OCI-LY7 (cell line): ENCODE results near the gene PRMT2. TPM values are rescaled to one million over a fixed set of nuclear protein-coding genes. Genes with fewer than 3 reads are reported as not detected.
A peak's percentile ranks its signal among the peaks of the same experiment; 100 is the strongest.

Source experiments
- BruUV-seq: library from RNA; stranded (reverse); fragments of 400-500 nt; replicated peaks from 2 replicates; lab custom pipeline; 2021; lab: Mats Ljungman, UMichigan
- CTCF ChIA-PET: fragments of 300-600 bp; sonication (Branson Sonifier 250); formaldehyde crosslinking; loops from one replicate; lab custom pipeline; 2022; ENCODE audit warnings: antibody characterized with exemption; ENCODE audit not compliant: unreplicated experiment; lab: Charles Lee
- POLR2A ChIA-PET: fragments of 300-600 bp; sonication (Branson Sonifier 250); formaldehyde crosslinking; loops from one replicate; lab custom pipeline; 2022; ENCODE audit warnings: antibody characterized with exemption; lab: Charles Lee
- DNase-seq: peaks from one replicate; pipeline ENCODE4 v3.0.0-alpha.2; 2015; ENCODE audit warnings: low spot score
- H2AFZ ChIP-seq: fragments of 200-600 bp; sonication (generic), shearing (Covaris generic); 2 replicates; pipeline ENCODE4 v1.6.1; 2014; ENCODE audit warnings: mild to moderate bottlenecking, antibody characterized with exemption, low read length, moderate library complexity
- H3K27ac ChIP-seq: fragments of 200-600 bp; sonication (generic); 2 replicates; pipeline ENCODE4 v1.5.1; 2014; ENCODE audit warnings: mixed run types, low read depth, mild to moderate bottlenecking, moderate library complexity, low read length, inconsistent platforms; ENCODE audit not compliant: poor library complexity, severe bottlenecking
- H3K36me3 ChIP-seq: fragments of 200-600 bp; sonication (generic); 2 replicates; pipeline ENCODE4 v1.6.1; 2014; ENCODE audit warnings: mild to moderate bottlenecking, antibody characterized with exemption, low read length, moderate library complexity, mixed read lengths; ENCODE audit not compliant: insufficient read depth
- H3K4me1 ChIP-seq: fragments of 200-600 bp; sonication (generic); 2 replicates; pipeline ENCODE4 v1.5.1; 2014; ENCODE audit warnings: mild to moderate bottlenecking, low read length; ENCODE audit not compliant: insufficient read depth, poor library complexity, severe bottlenecking
- H3K4me2 ChIP-seq: fragments of 200-600 bp; sonication (generic); 2 replicates; pipeline ENCODE4 v1.6.1; 2014; ENCODE audit warnings: mild to moderate bottlenecking, low read length
- H3K4me3 ChIP-seq: fragments of 200-600 bp; sonication (generic); 2 replicates; pipeline ENCODE4 v1.5.1; 2014; ENCODE audit warnings: mild to moderate bottlenecking, low read depth, low read length; ENCODE audit not compliant: poor library complexity, severe bottlenecking
- H3K79me2 ChIP-seq: fragments of 200-600 bp; sonication (generic); 2 replicates; pipeline ENCODE4 v1.6.1; 2016; ENCODE audit warnings: low read depth, mild to moderate bottlenecking, low read length, moderate library complexity, mixed read lengths; ENCODE audit not compliant: insufficient read depth
- H3K9me2 ChIP-seq: fragments of 200-600 bp; sonication (generic); 2 replicates; pipeline ENCODE4 v1.6.1; 2016; ENCODE audit warnings: mild to moderate bottlenecking, low read length, mixed read lengths; ENCODE audit not compliant: insufficient read depth
- H3K9me3 ChIP-seq: fragments of 200-600 bp; sonication (generic); 2 replicates; pipeline ENCODE4 v1.6.1; 2014; ENCODE audit warnings: mild to moderate bottlenecking, mixed run types, low read length, mixed read lengths
- H4K20me1 ChIP-seq: fragments of 200-600 bp; sonication (generic); 2 replicates; pipeline ENCODE4 v1.6.1; 2014; ENCODE audit warnings: mild to moderate bottlenecking, antibody characterized with exemption, low read length, moderate library complexity, mixed read lengths; ENCODE audit not compliant: insufficient read depth
- CTCF ChIP-seq: fragments of 200-600 bp; sonication (generic); conservative IDR thresholded peaks from 2 replicates; pipeline ENCODE4 v1.5.1; 2014; ENCODE audit warnings: mild to moderate bottlenecking, antibody characterized with exemption, low read length, moderate library complexity, mixed read lengths
- EZH2phosphoT487 ChIP-seq: fragments of 200-600 bp; sonication (generic); IDR thresholded peaks from 2 replicates; pipeline ENCODE4 v1.6.1; 2018; ENCODE audit warnings: low read depth, borderline replicate concordance, mild to moderate bottlenecking, mixed run types, antibody characterized with exemption, low read length, moderate library complexity, mixed read lengths
- intact Hi-C: fragments of 100-400 bp; cut with micrococcal nuclease; formaldehyde crosslinking; loops from one replicate; pipeline ENCODE4 v1.10.0; 2022; ENCODE audit not compliant: unreplicated experiment
- total RNA-seq, 2 experiments: library from RNA; depleted of rRNA in 1 of 2; stranded (reverse); fragments of >200 nt in 1 of 2; shearing (Covaris generic) in 1 of 2; gene quantifications; 2 replicates each; pipeline ENCODE4 v1.2.3, GENCODE V29; 2014 to 2022

PRMT2 gene
- total RNA-seq, 2 experiments from 2014 or later, result 30.5 to 32.8 TPM

GRCh38 chr21:46636181-46636512, 673 bp downstream of the PRMT2 start:
- peak overlapping the region; percentile 79 for H3K4me2 ChIP-seq
- 0 out of 2 replicates have a peak, but pooled peaks cover 4% of the 10 kb centered on the region for H3K36me3 ChIP-seq
- ChIA-PET CTCF (no interaction called here), POLR2A (interaction anchor here (0.7 kb wide), 1 partner anchor 302 kb away, joined by 3 read pairs; no protein-coding TSS in a partner anchor)
- H3K4me3 ChIP-seq, result peak overlapping the region; percentile 79
- H3K27ac ChIP-seq, result no peak overlapping the region
- no peaks in the 10 kb centered on the region for H4K20me1 ChIP-seq
- no peaks in the 10 kb centered on the region for H3K79me2 ChIP-seq
- DNase-seq, result no peak
- peak overlapping the region; percentile 90; the same call in 1 of the 2 replicates for H2AFZ ChIP-seq
- H3K9me3 ChIP-seq, result no peaks in the 10 kb centered on the region
- no TSS peak for BruUV-seq
- intact Hi-C loops, result no loop called here
- peaks cover 20% of the 10 kb centered on the region for H3K4me1 ChIP-seq
- H3K9me2 ChIP-seq, result no peaks in the 10 kb centered on the region
- TF ChIP-seq CTCF (no peak), EZH2phosphoT487 (no peak)

- Histone ChIP-seq H3K27ac (no peak overlapping the region), H3K36me3 (0 out of 2 replicates have a peak, but pooled peaks cover 5% of the 10 kb centered on the region), H3K9me2 (no peaks in the 10 kb centered on the region), H3K9me3 (no peaks in the 10 kb centered on the region), H3K79me2 (no peaks in the 10 kb centered on the region), H3K4me3 (peak overlapping the region; percentile 79), H4K20me1 (no peaks in the 10 kb centered on the region), H3K4me2 (peak overlapping the region; percentile 79), H3K4me1 (peaks cover 20% of the 10 kb centered on the region), H2AFZ (no peak overlapping the region)
- no peak for DNase-seq
- intact Hi-C loops, result no loop called here
- no peak for TF ChIP-seq CTCF
- TF ChIP-seq EZH2phosphoT487, result no peak
- ChIA-PET POLR2A (interaction anchor here (0.7 to 1.1 kb wide), 2 partner anchors 19 to 302 kb away, joined by 3 read pairs; no protein-coding TSS in a partner anchor), CTCF (no interaction called here)
- BruUV-seq, result TSS peak; percentile 51
These were observed 1.2 kb downstream of the PRMT2 start for GRCh38 chr21:46636550-46637285.
